ENCODE measurements around the gene BOK. TPM values are rescaled to one million over a fixed set of nuclear protein-coding genes. Genes with fewer than 3 reads are reported as not detected.

Gene BOK
- polyA plus RNA-seq, 3 donors: 0.05 TPM; not detected in 2

GRCh38 chr2:241551998-241552737, 6.4 kb upstream of the BOK start:
- intact Hi-C loops (cut with micrococcal nuclease): no loop called here
- H3K27me3 ChIP-seq (ENCODE audit: control insufficient read depth in 2 of 2, insufficient read depth in 2 of 2, low read length in 2 of 2): peaks cover 7 to 22% of the 10 kb centered on the region in 2 donors

GRCh38 chr2:241553512-241553830, 5.1 kb upstream of the BOK start:
- TF ChIP-seq CTCF (IDR thresholded peaks at IDR 0.05): no peak
- Histone ChIP-seq H3K4me2 (replicated peaks; ENCODE audit: extremely low read depth, low read length, poor library complexity, severe bottlenecking) (no peak overlapping the region), H3K4me3 (replicated peaks in 1 of 3; ENCODE audit: low read depth in 2 of 3, low read length in 3 of 3) (no peak overlapping the region), H2AFZ (ENCODE audit: insufficient read depth, low read depth, low read length, poor library complexity, severe bottlenecking) (no peak overlapping the region), H3K4me1 (ENCODE audit: control insufficient read depth in 1 of 2, insufficient read depth in 2 of 2, low read length in 2 of 2) (peaks cover 0 to under 1% of the 10 kb centered on the region in 2 donors), H3K79me2 (ENCODE audit: insufficient read depth, low read length) (no peaks in the 10 kb centered on the region), H3K9ac (ENCODE audit: insufficient read depth, low read length, poor library complexity, severe bottlenecking) (no peak overlapping the region), H3K27ac (ENCODE audit: low read depth in 1 of 2, low read length in 2 of 2) (no peak overlapping the region), H3K36me3 (replicated peaks in 1 of 2; ENCODE audit: control insufficient read depth in 1 of 2, insufficient read depth in 2 of 2, low read length in 2 of 2) (no peaks in the 10 kb centered on the region), H3K9me3 (replicated peaks in 1 of 2; ENCODE audit: control insufficient read depth in 1 of 2, insufficient read depth in 1 of 2, low read length in 2 of 2) (peaks cover 12 to 23% of the 10 kb centered on the region in 2 donors), H4K20me1 (ENCODE audit: insufficient read depth, low read length) (no peaks in the 10 kb centered on the region), H3K27me3 (ENCODE audit: control insufficient read depth in 2 of 2, insufficient read depth in 2 of 2, low read length in 2 of 2) (peaks cover 18 to 35% of the 10 kb centered on the region in 2 donors)
- peaks cover 48 to 71% (median 48%) of the 10 kb centered on the region in 3 donors for H3K27me3 Mint-ChIP-seq (ENCODE audit: low read depth in 3 of 3)
- no peak for DNase-seq
- WGBS (ENCODE audit: insufficient coverage): no CpG with 5 or more reads among the region's 12 CpGs
- no peak overlapping the region for H3K27ac Mint-ChIP-seq
- H3K4me3 Mint-ChIP-seq: no peak overlapping the region
- peaks cover 3% of the 10 kb centered on the region for H3K4me1 Mint-ChIP-seq
- H3K36me3 Mint-ChIP-seq: peaks cover 0 to 9% of the 10 kb centered on the region in 2 donors
- peaks cover 10 to 35% (median 28%) of the 10 kb centered on the region in 7 donors for H3K9me3 Mint-ChIP-seq
- intact Hi-C loops (cut with micrococcal nuclease): no loop called here

More at GRCh38 chr2:241551998-241552737, 6.4 kb upstream of the BOK start:
- H3K79me2 ChIP-seq (ENCODE audit: insufficient read depth, low read length): no peaks in the 10 kb centered on the region
- H3K4me1 ChIP-seq (ENCODE audit: control insufficient read depth in 1 of 2, insufficient read depth in 2 of 2, low read length in 2 of 2): no peaks in the 10 kb centered on the region
- H3K4me3 ChIP-seq (replicated peaks in 1 of 3; ENCODE audit: low read depth in 2 of 3, low read length in 3 of 3): no peak overlapping the region
- no peaks in the 10 kb centered on the region for H4K20me1 ChIP-seq (ENCODE audit: insufficient read depth, low read length)
- no peak for TF ChIP-seq CTCF (IDR thresholded peaks at IDR 0.05)
- H3K27ac ChIP-seq (ENCODE audit: low read depth in 1 of 2, low read length in 2 of 2): no peak overlapping the region
- peaks cover 8 to 10% of the 10 kb centered on the region in 2 donors for H3K9me3 ChIP-seq (replicated peaks in 1 of 2; ENCODE audit: control insufficient read depth in 1 of 2, insufficient read depth in 1 of 2, low read length in 2 of 2)
- no peak overlapping the region for H3K4me2 ChIP-seq (replicated peaks; ENCODE audit: extremely low read depth, low read length, poor library complexity, severe bottlenecking)
- H3K4me3 Mint-ChIP-seq: no peak overlapping the region
- no peaks in the 10 kb centered on the region for H3K36me3 ChIP-seq (replicated peaks in 1 of 2; ENCODE audit: control insufficient read depth in 1 of 2, insufficient read depth in 2 of 2, low read length in 2 of 2)
- H2AFZ ChIP-seq (ENCODE audit: insufficient read depth, low read depth, low read length, poor library complexity, severe bottlenecking): no peak overlapping the region
- H3K27me3 Mint-ChIP-seq (ENCODE audit: low read depth in 3 of 3): peaks cover 39 to 61% (median 41%) of the 10 kb centered on the region in 3 donors
- DNase-seq: no peak
- no peak overlapping the region for H3K9ac ChIP-seq (ENCODE audit: insufficient read depth, low read length, poor library complexity, severe bottlenecking)
- WGBS (ENCODE audit: insufficient coverage): 89% methylated on average over 32 of the region's 33 CpGs
- no peaks in the 10 kb centered on the region for H3K4me1 Mint-ChIP-seq
- H3K36me3 Mint-ChIP-seq: peaks cover 0 to 1% of the 10 kb centered on the region in 2 donors
- no peak overlapping the region for H3K27ac Mint-ChIP-seq
- peaks cover 5 to 22% (median 17%) of the 10 kb centered on the region in 7 donors for H3K9me3 Mint-ChIP-seq
